ENCODE data around the gene GRAMD1A. TPM values are rescaled to one million over a fixed set of nuclear protein-coding genes. Genes with fewer than 3 reads are reported as not detected.

The GRAMD1A gene
- total and polyA plus RNA-seq, 9 donors: 44.5 to 93.7 (median 71.6) TPM

DNA sequence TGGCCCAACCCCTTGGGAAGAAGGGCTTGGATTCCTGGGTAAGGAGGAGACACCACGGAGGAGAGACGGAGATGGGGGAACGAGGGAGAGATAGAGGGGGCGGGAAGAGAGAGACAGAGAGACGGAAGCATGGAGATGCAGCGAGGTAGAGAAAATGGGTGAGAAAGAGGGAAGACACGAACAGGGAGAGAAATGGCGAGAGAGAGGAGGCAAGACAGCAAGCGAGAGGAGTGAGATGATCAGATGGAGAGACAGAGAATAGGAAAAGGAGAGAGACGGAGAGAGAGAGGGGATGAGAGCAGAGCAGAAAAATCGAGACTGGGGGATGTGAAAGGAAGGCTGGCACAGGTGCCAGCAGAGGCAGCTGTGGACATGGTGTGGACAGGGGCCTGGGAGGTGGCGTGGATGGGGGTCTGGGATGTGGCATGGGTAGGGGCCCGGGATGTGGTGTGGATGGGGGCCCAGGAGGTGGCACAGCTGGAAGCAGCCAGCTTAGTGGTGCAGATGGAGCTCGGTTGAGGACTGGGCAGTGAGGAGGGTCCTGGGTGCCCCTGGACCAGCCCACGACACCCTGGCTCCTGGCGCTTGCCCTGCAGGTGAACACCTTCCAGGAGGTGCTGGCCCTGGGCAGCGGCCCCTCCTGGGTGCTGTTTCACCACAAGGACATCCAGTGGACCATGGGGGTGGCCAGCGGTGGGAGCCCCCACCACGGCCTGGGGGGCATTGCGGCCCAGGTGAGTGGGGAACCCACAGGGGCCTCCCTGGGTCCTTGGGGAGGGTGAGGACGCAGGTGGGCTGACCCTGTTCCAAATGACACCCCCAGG is 75.3 kb downstream of the GRAMD1A start:
- Histone ChIP-seq H3K4me3 (no peak overlapping the region), H3K9me3 (no peaks in the 10 kb centered on the region), H3K27me3 (no peaks in the 10 kb centered on the region), H3K4me1 (ENCODE audit: insufficient read depth) (no peaks in the 10 kb centered on the region), H3K36me3 (no peaks in the 10 kb centered on the region), H3K27ac (no peak overlapping the region)
- intact Hi-C loops (cut with DNase I): no loop called here
- no peak for DNase-seq
- 85 to 87% (median 86%) methylated on average over 19 to 21 of the region's 21 CpGs for WGBS, 3 donors
- TF ChIP-seq EP300 (IDR thresholded peaks at IDR 0.05) (no peak), POLR2A (IDR thresholded peaks at IDR 0.05) (no peak)
- TF ChIP-seq, protein P1, sequence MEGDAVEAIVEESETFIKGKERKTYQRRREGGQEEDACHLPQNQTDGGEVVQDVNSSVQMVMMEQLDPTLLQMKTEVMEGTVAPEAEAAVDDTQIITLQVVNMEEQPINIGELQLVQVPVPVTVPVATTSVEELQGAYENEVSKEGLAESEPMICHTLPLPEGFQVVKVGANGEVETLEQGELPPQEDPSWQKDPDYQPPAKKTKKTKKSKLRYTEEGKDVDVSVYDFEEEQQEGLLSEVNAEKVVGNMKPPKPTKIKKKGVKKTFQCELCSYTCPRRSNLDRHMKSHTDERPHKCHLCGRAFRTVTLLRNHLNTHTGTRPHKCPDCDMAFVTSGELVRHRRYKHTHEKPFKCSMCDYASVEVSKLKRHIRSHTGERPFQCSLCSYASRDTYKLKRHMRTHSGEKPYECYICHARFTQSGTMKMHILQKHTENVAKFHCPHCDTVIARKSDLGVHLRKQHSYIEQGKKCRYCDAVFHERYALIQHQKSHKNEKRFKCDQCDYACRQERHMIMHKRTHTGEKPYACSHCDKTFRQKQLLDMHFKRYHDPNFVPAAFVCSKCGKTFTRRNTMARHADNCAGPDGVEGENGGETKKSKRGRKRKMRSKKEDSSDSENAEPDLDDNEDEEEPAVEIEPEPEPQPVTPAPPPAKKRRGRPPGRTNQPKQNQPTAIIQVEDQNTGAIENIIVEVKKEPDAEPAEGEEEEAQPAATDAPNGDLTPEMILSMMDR (IDR thresholded peaks at IDR 0.05): no peak

DNA sequence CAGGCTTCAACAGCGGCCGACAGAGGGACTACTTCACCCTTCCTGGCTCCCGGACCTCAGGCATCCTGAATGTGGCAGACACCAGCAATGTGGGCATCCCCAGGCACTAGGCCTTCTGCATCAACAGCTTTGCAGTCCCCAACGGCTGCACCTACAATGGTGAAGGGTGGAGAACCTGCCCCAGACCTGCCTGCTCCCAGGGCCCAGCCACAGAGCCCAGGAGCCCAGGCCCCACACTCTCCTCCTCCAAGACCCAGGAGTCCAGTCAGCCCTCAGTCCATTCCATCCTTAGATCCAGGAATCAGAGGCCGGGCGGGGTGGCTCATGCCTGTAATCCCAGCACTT is 75.9 kb downstream of the GRAMD1A start:
- intact Hi-C loops (cut with DNase I): no loop called here
- Histone ChIP-seq H3K4me1 (ENCODE audit: insufficient read depth) (no peaks in the 10 kb centered on the region), H3K27ac (no peak overlapping the region), H3K4me3 (no peak overlapping the region), H3K36me3 (no peaks in the 10 kb centered on the region), H3K27me3 (no peaks in the 10 kb centered on the region), H3K9me3 (no peaks in the 10 kb centered on the region)
- TF ChIP-seq, protein P1 (IDR thresholded peaks at IDR 0.05): no peak
- TF ChIP-seq EP300 (IDR thresholded peaks at IDR 0.05): no peak
- no peak for TF ChIP-seq POLR2A (IDR thresholded peaks at IDR 0.05)
- WGBS, 3 donors: 78 to 86% (median 79%) methylated on average over 5 to 6 of the region's 6 CpGs
- no peak for DNase-seq

Other genes with a start within 250 kb of the GRAMD1A start
- gene ZNF599, start 227.1 kb upstream of the GRAMD1A start, total RNA-seq: 10 to 100 TPM in 3 of 7 donors, 1 to 10 TPM in 4; 8.4 to 10.4 (median 10.0) TPM
- 1 to 10 TPM; 6.0 to 9.2 TPM for gene ZNF599, start 227.1 kb upstream of the GRAMD1A start, polyA plus RNA-seq
- gene ZNF30, start 73.4 kb upstream of the GRAMD1A start, total RNA-seq: 1 to 10 TPM; 1.9 to 5.5 (median 2.9) TPM
- 1 to 10 TPM; 1.5 to 3.7 TPM for gene ZNF30, start 73.4 kb upstream of the GRAMD1A start, polyA plus RNA-seq
- gene ZNF792, start 36.1 kb upstream of the GRAMD1A start, total RNA-seq: 1 to 10 TPM; 2.6 to 5.4 (median 4.5) TPM
- gene ZNF792, start 36.1 kb upstream of the GRAMD1A start, polyA plus RNA-seq: 1 to 10 TPM; 2.9 to 5.1 TPM
- 10 to 100 TPM in 3 of 7 donors, 1 to 10 TPM in 3, under 1 TPM in 1; 0.83 to 13.9 (median 5.7) TPM for gene SCN1B, start 30.1 kb downstream of the GRAMD1A start, total RNA-seq
- gene SCN1B, start 30.1 kb downstream of the GRAMD1A start, polyA plus RNA-seq: 10 to 100 TPM in 1 of 2 donors, 1 to 10 TPM in 1; 3.6 to 10.6 TPM
- 10 to 100 TPM in 1 of 7 donors, 1 to 10 TPM in 5, under 1 TPM in 1; 0.45 to 21.1 (median 3.8) TPM for gene HPN, start 41.4 kb downstream of the GRAMD1A start, total RNA-seq
- under 1 TPM in 1 of 2 donors, not detected in 1; 0.42 TPM for gene HPN, start 41.4 kb downstream of the GRAMD1A start, polyA plus RNA-seq
- gene FXYD3, start 115.5 kb downstream of the GRAMD1A start, total RNA-seq: 10 to 100 TPM in 1 of 7 donors, 1 to 10 TPM in 4, under 1 TPM in 1, not detected in 1; 0.25 to 33.2 (median 4.1) TPM
- gene FXYD3, start 115.5 kb downstream of the GRAMD1A start, polyA plus RNA-seq: under 1 TPM in 1 of 2 donors, not detected in 1; 0.23 TPM
- gene LGI4, start 134.7 kb downstream of the GRAMD1A start, total RNA-seq: 1 to 10 TPM; 1.9 to 7.5 (median 3.8) TPM
- gene LGI4, start 134.7 kb downstream of the GRAMD1A start, polyA plus RNA-seq: 10 to 100 TPM; 11.9 to 13.3 TPM
- 100 to 1,000 TPM in 3 of 7 donors, 10 to 100 TPM in 4; 26.7 to 204 (median 95.8) TPM for gene FXYD1, start 138.5 kb downstream of the GRAMD1A start, total RNA-seq
- 100 to 1,000 TPM in 1 of 2 donors, 10 to 100 TPM in 1; 88.5 to 134 TPM for gene FXYD1, start 138.5 kb downstream of the GRAMD1A start, polyA plus RNA-seq
- 1 to 10 TPM in 3 of 7 donors, under 1 TPM in 3, not detected in 1; 0.30 to 2.8 (median 1.0) TPM for gene FXYD7, start 142.9 kb downstream of the GRAMD1A start, total RNA-seq
- under 1 TPM in 1 of 2 donors, not detected in 1; 0.38 TPM for gene FXYD7, start 142.9 kb downstream of the GRAMD1A start, polyA plus RNA-seq
- gene FXYD5, start 154.4 kb downstream of the GRAMD1A start, total RNA-seq: 10 to 100 TPM in 6 of 7 donors, 1 to 10 TPM in 1; 8.2 to 37.1 (median 17.9) TPM
- gene FXYD5, start 154.4 kb downstream of the GRAMD1A start, polyA plus RNA-seq: 10 to 100 TPM; 31.2 to 79.3 TPM
- not detected for gene FAM187B, start 228.4 kb downstream of the GRAMD1A start, total RNA-seq
- under 1 TPM in 1 of 2 donors, not detected in 1; 0.06 TPM for gene FAM187B, start 228.4 kb downstream of the GRAMD1A start, polyA plus RNA-seq
- gene LSR, start 248.7 kb downstream of the GRAMD1A start, total RNA-seq: 10 to 100 TPM in 4 of 7 donors, 1 to 10 TPM in 3; 7.2 to 69.8 (median 12.9) TPM
- 10 to 100 TPM in 1 of 2 donors, 1 to 10 TPM in 1; 3.3 to 13.4 TPM for gene LSR, start 248.7 kb downstream of the GRAMD1A start, polyA plus RNA-seq